Right lung (tissue), 5 donors: ENCODE results near the gene PDE4B. TPM values are rescaled to one million over a fixed set of nuclear protein-coding genes. Genes with fewer than 3 reads are reported as not detected.

Source experiments
- DNase-seq, 2 donors: peaks; one replicate each; pipeline ENCODE4 v3.0.0-alpha.2; 2013
- polyA plus RNA-seq, 5 donors: library from polyadenylated mRNA; unstranded; fragments of 120-200 nt; gene quantifications; one replicate each; pipeline versions ENCODE4 v1.2.1 to v1.2.3, GENCODE V29; 2013; ENCODE audit warnings: inconsistent platforms in 1 of 5, low replicate concordance in 1 of 5; ENCODE audit not compliant: insufficient read length in 5 of 5, insufficient read depth in 1 of 5

PDE4B gene
- polyA plus RNA-seq, 5 donors, result 15.4 to 45.9 (median 20.2) TPM

- no peak for DNase-seq
Observed at GRCh38 chr1:66176832-66177231, 384.1 kb downstream of the PDE4B start.

GRCh38 chr1:66177510-66177909 is 384.8 kb downstream of the PDE4B start:
- no peak for DNase-seq

- DNase-seq, result no peak
Observed at GRCh38 chr1:66182026-66182425, 389.3 kb downstream of the PDE4B start.

GRCh38 chr1:66182551-66183178 is 390.0 kb downstream of the PDE4B start:
- DNase-seq, result no peak

- no peak for DNase-seq
Observed at GRCh38 chr1:66183400-66183799, 390.7 kb downstream of the PDE4B start.

- no peak for DNase-seq
Observed at GRCh38 chr1:66197120-66197519, 404.4 kb downstream of the PDE4B start.

GRCh38 chr1:66197785-66198184 is 405.1 kb downstream of the PDE4B start:
- DNase-seq, result peak; percentile 61 to 70

GRCh38 chr1:66206563-66207144 is 414.0 kb downstream of the PDE4B start:
- no peak for DNase-seq

GRCh38 chr1:66207484-66207883 is 414.8 kb downstream of the PDE4B start:
- DNase-seq, result no peak

- DNase-seq, result no peak
Observed at GRCh38 chr1:66208632-66209031, 415.9 kb downstream of the PDE4B start.

GRCh38 chr1:66210635-66211244 is 418.0 kb downstream of the PDE4B start:
- DNase-seq, result no peak

- DNase-seq, result no peak
Observed at GRCh38 chr1:66211521-66211920, 418.8 kb downstream of the PDE4B start.

GRCh38 chr1:66213491-66213890 is 420.8 kb downstream of the PDE4B start:
- DNase-seq, result no peak

- no peak for DNase-seq
Observed at GRCh38 chr1:66214901-66215300, 422.2 kb downstream of the PDE4B start.

GRCh38 chr1:66217021-66217420 is 424.3 kb downstream of the PDE4B start:
- no peak for DNase-seq

GRCh38 chr1:66217561-66217960 is 424.9 kb downstream of the PDE4B start:
- no peak for DNase-seq

- DNase-seq, result no peak
Observed at GRCh38 chr1:66220477-66220876, 427.8 kb downstream of the PDE4B start.

- no peak for DNase-seq
Observed at GRCh38 chr1:66223681-66224080, 431.0 kb downstream of the PDE4B start.

GRCh38 chr1:66226985-66227384 is 434.3 kb downstream of the PDE4B start:
- DNase-seq, result no peak

GRCh38 chr1:66227966-66228365 is 435.3 kb downstream of the PDE4B start:
- no peak for DNase-seq

GRCh38 chr1:66231217-66231616 is 438.5 kb downstream of the PDE4B start:
- no peak for DNase-seq

- DNase-seq, result no peak
Observed at GRCh38 chr1:66231681-66232463, 439.2 kb downstream of the PDE4B start.

GRCh38 chr1:66237042-66237441 is 444.3 kb downstream of the PDE4B start:
- DNase-seq, result no peak
